Measurements from ENCODE around the gene NRIP1.
A peak's percentile ranks its signal among the peaks of the same experiment; 100 is the strongest.

Gene NRIP1

GRCh38 chr21:15009837-15010363 is 54.9 kb downstream of the NRIP1 start:
- no peaks in the 10 kb centered on the region for H3K36me3 ChIP-seq (ENCODE audit: control insufficient read depth, insufficient read depth, low read length)
- H3K27ac ChIP-seq (ENCODE audit: low read length) = no peak overlapping the region
- H3K4me3 ChIP-seq (ENCODE audit: low read length) = no peak overlapping the region
- no CpG with 5 or more reads among the region's 3 CpGs for WGBS (ENCODE audit: insufficient coverage, insufficient read length)
- no peaks in the 10 kb centered on the region for H3K27me3 ChIP-seq (ENCODE audit: control insufficient read depth, insufficient read depth, low read length)
- no peak for DNase-seq (ENCODE audit: low read depth, low spot score)
- no peaks in the 10 kb centered on the region for H3K4me1 ChIP-seq (ENCODE audit: control insufficient read depth, insufficient read depth, low read length)
- H3K9me3 ChIP-seq (ENCODE audit: control insufficient read depth, insufficient read depth, low read length) = no peaks in the 10 kb centered on the region

- DNase-seq (ENCODE audit: low read depth, low spot score) = no peak
- no peaks in the 10 kb centered on the region for H3K36me3 ChIP-seq (ENCODE audit: control insufficient read depth, insufficient read depth, low read length)
- no peak overlapping the region for H3K4me3 ChIP-seq (ENCODE audit: low read length)
- no peaks in the 10 kb centered on the region for H3K4me1 ChIP-seq (ENCODE audit: control insufficient read depth, insufficient read depth, low read length)
- H3K9me3 ChIP-seq (ENCODE audit: control insufficient read depth, insufficient read depth, low read length) = no peaks in the 10 kb centered on the region
- WGBS (ENCODE audit: insufficient coverage, insufficient read length) = no CpG with 5 or more reads among the region's 11 CpGs
- no peaks in the 10 kb centered on the region for H3K27me3 ChIP-seq (ENCODE audit: control insufficient read depth, insufficient read depth, low read length)
- H3K27ac ChIP-seq (ENCODE audit: low read length) = no peak overlapping the region
These were observed 57.0 kb downstream of the NRIP1 start for GRCh38 chr21:15007716-15008296.

- no CpG with 5 or more reads among the region's 2 CpGs for WGBS (ENCODE audit: insufficient coverage, insufficient read length)
- Histone ChIP-seq H3K36me3 (ENCODE audit: control insufficient read depth, insufficient read depth, low read length) (no peaks in the 10 kb centered on the region), H3K27ac (ENCODE audit: low read length) (no peak overlapping the region), H3K9me3 (ENCODE audit: control insufficient read depth, insufficient read depth, low read length) (no peaks in the 10 kb centered on the region), H3K4me1 (ENCODE audit: control insufficient read depth, insufficient read depth, low read length) (no peaks in the 10 kb centered on the region), H3K27me3 (ENCODE audit: control insufficient read depth, insufficient read depth, low read length) (no peaks in the 10 kb centered on the region), H3K4me3 (ENCODE audit: low read length) (no peak overlapping the region)
- DNase-seq (ENCODE audit: low read depth, low spot score) = no peak
These were observed 58.1 kb downstream of the NRIP1 start for GRCh38 chr21:15006594-15007230.

- Histone ChIP-seq H3K4me1 (ENCODE audit: control insufficient read depth, insufficient read depth, low read length) (no peaks in the 10 kb centered on the region), H3K27ac (ENCODE audit: low read length) (no peak overlapping the region), H3K27me3 (ENCODE audit: control insufficient read depth, insufficient read depth, low read length) (no peaks in the 10 kb centered on the region), H3K9me3 (ENCODE audit: control insufficient read depth, insufficient read depth, low read length) (no peaks in the 10 kb centered on the region), H3K4me3 (ENCODE audit: low read length) (no peak overlapping the region), H3K36me3 (ENCODE audit: control insufficient read depth, insufficient read depth, low read length) (no peaks in the 10 kb centered on the region)
- no CpG with 5 or more reads among the region's 6 CpGs for WGBS (ENCODE audit: insufficient coverage, insufficient read length)
- DNase-seq (ENCODE audit: low read depth, low spot score) = peak; percentile 37
These were observed 59.4 kb downstream of the NRIP1 start for GRCh38 chr21:15005391-15005790.

- Histone ChIP-seq H3K27ac (ENCODE audit: low read length) (no peak overlapping the region), H3K27me3 (ENCODE audit: control insufficient read depth, insufficient read depth, low read length) (no peaks in the 10 kb centered on the region)
These were observed 60.0 kb downstream of the NRIP1 start for GRCh38 chr21:15004721-15005370.

GRCh38 chr21:15003463-15004135 is 61.2 kb downstream of the NRIP1 start:
- no peaks in the 10 kb centered on the region for H3K36me3 ChIP-seq (ENCODE audit: control insufficient read depth, insufficient read depth, low read length)
- no CpG with 5 or more reads among the region's 6 CpGs for WGBS (ENCODE audit: insufficient coverage, insufficient read length)
- H3K4me1 ChIP-seq (ENCODE audit: control insufficient read depth, insufficient read depth, low read length) = no peaks in the 10 kb centered on the region
- no peaks in the 10 kb centered on the region for H3K27me3 ChIP-seq (ENCODE audit: control insufficient read depth, insufficient read depth, low read length)
- no peak for DNase-seq (ENCODE audit: low read depth, low spot score)
- H3K4me3 ChIP-seq (ENCODE audit: low read length) = no peak overlapping the region
- H3K9me3 ChIP-seq (ENCODE audit: control insufficient read depth, insufficient read depth, low read length) = no peaks in the 10 kb centered on the region
- no peak overlapping the region for H3K27ac ChIP-seq (ENCODE audit: low read length)

More at GRCh38 chr21:15004721-15005370, 60.0 kb downstream of the NRIP1 start:
- Histone ChIP-seq H3K36me3 (ENCODE audit: control insufficient read depth, insufficient read depth, low read length) (no peaks in the 10 kb centered on the region), H3K4me1 (ENCODE audit: control insufficient read depth, insufficient read depth, low read length) (no peaks in the 10 kb centered on the region), H3K9me3 (ENCODE audit: control insufficient read depth, insufficient read depth, low read length) (no peaks in the 10 kb centered on the region), H3K4me3 (ENCODE audit: low read length) (no peak overlapping the region)
- DNase-seq (ENCODE audit: low read depth, low spot score) = no peak
- no CpG with 5 or more reads among the region's 2 CpGs for WGBS (ENCODE audit: insufficient coverage, insufficient read length)

GRCh38 chr21:15001857-15002606 is 62.8 kb downstream of the NRIP1 start:
- H3K36me3 ChIP-seq (ENCODE audit: control insufficient read depth, insufficient read depth, low read length) = no peaks in the 10 kb centered on the region
- no peaks in the 10 kb centered on the region for H3K9me3 ChIP-seq (ENCODE audit: control insufficient read depth, insufficient read depth, low read length)
- DNase-seq (ENCODE audit: low read depth, low spot score) = no peak
- no peaks in the 10 kb centered on the region for H3K4me1 ChIP-seq (ENCODE audit: control insufficient read depth, insufficient read depth, low read length)
- H3K27me3 ChIP-seq (ENCODE audit: control insufficient read depth, insufficient read depth, low read length) = no peaks in the 10 kb centered on the region
- H3K4me3 ChIP-seq (ENCODE audit: low read length) = no peak overlapping the region
- H3K27ac ChIP-seq (ENCODE audit: low read length) = no peak overlapping the region
- no CpG with 5 or more reads among the region's 15 CpGs for WGBS (ENCODE audit: insufficient coverage, insufficient read length)

GRCh38 chr21:15001113-15001512 is 63.7 kb downstream of the NRIP1 start:
- H3K27ac ChIP-seq (ENCODE audit: low read length) = no peak overlapping the region
- H3K36me3 ChIP-seq (ENCODE audit: control insufficient read depth, insufficient read depth, low read length) = no peaks in the 10 kb centered on the region
- H3K4me3 ChIP-seq (ENCODE audit: low read length) = no peak overlapping the region
- no peaks in the 10 kb centered on the region; the same call in 1 of the 2 replicates for H3K4me1 ChIP-seq (ENCODE audit: control insufficient read depth, insufficient read depth, low read length)
- H3K9me3 ChIP-seq (ENCODE audit: control insufficient read depth, insufficient read depth, low read length) = no peaks in the 10 kb centered on the region
- no peaks in the 10 kb centered on the region for H3K27me3 ChIP-seq (ENCODE audit: control insufficient read depth, insufficient read depth, low read length)
- no CpG with 5 or more reads among the region's 2 CpGs for WGBS (ENCODE audit: insufficient coverage, insufficient read length)
- no peak for DNase-seq (ENCODE audit: low read depth, low spot score)

GRCh38 chr21:15000081-15000480 is 64.7 kb downstream of the NRIP1 start:
- no peak for DNase-seq (ENCODE audit: low read depth, low spot score)
- no peak overlapping the region for H3K27ac ChIP-seq (ENCODE audit: low read length)
- WGBS (ENCODE audit: insufficient coverage, insufficient read length) = no CpG with 5 or more reads among the region's 1 CpG

GRCh38 chr21:14998784-14999183 is 66.0 kb downstream of the NRIP1 start:
- Histone ChIP-seq H3K27ac (ENCODE audit: low read length) (no peak overlapping the region), H3K9me3 (ENCODE audit: control insufficient read depth, insufficient read depth, low read length) (no peaks in the 10 kb centered on the region), H3K4me1 (ENCODE audit: control insufficient read depth, insufficient read depth, low read length) (no peaks in the 10 kb centered on the region; the same call in 1 of the 2 replicates), H3K27me3 (ENCODE audit: control insufficient read depth, insufficient read depth, low read length) (no peaks in the 10 kb centered on the region), H3K4me3 (ENCODE audit: low read length) (no peak overlapping the region), H3K36me3 (ENCODE audit: control insufficient read depth, insufficient read depth, low read length) (no peaks in the 10 kb centered on the region)
- DNase-seq (ENCODE audit: low read depth, low spot score) = no peak
- WGBS (ENCODE audit: insufficient coverage, insufficient read length) = no CpG with 5 or more reads among the region's 4 CpGs

More at GRCh38 chr21:15000081-15000480, 64.7 kb downstream of the NRIP1 start:
- Histone ChIP-seq H3K36me3 (ENCODE audit: control insufficient read depth, insufficient read depth, low read length) (no peaks in the 10 kb centered on the region), H3K9me3 (ENCODE audit: control insufficient read depth, insufficient read depth, low read length) (no peaks in the 10 kb centered on the region), H3K4me3 (ENCODE audit: low read length) (no peak overlapping the region), H3K27me3 (ENCODE audit: control insufficient read depth, insufficient read depth, low read length) (no peaks in the 10 kb centered on the region), H3K4me1 (ENCODE audit: control insufficient read depth, insufficient read depth, low read length) (no peaks in the 10 kb centered on the region; the same call in 1 of the 2 replicates)

Data from iPS DF 6.9 (cell line).